Nephron (organoid): ENCODE data around the gene CDCA3.
A peak's percentile ranks its signal among the peaks of the same experiment; 100 is the strongest.
"Not testable (repeated sequence)": the region's sequence is repeated elsewhere in the genome, so short reads cannot be mapped to it uniquely, and the experiment has no call there.

Experiments
- H3K27ac Mint-ChIP-seq, 3 experiments: 2 replicates each; pipeline ENCODE4 v1.8.0; 2020; ENCODE audit warnings: mixed read lengths in 3 of 3, mild to moderate bottlenecking in 2 of 3, moderate library complexity in 1 of 3
- H3K27me3 Mint-ChIP-seq: 2 replicates; pipeline ENCODE4 v1.8.0; 2021; ENCODE audit warnings: low read depth, mild to moderate bottlenecking, moderate library complexity, mixed read lengths
- H3K36me3 Mint-ChIP-seq: 2 replicates; pipeline ENCODE4 v1.8.0; 2020; ENCODE audit warnings: low read depth, mixed read lengths
- H3K4me1 Mint-ChIP-seq: 2 replicates; pipeline ENCODE4 v1.8.0; 2020; ENCODE audit warnings: mixed read lengths
- H3K4me3 Mint-ChIP-seq, 3 experiments: 2 replicates each; pipeline ENCODE4 v1.8.0; 2020; ENCODE audit warnings: mild to moderate bottlenecking in 3 of 3, mixed read lengths in 3 of 3, moderate library complexity in 2 of 3
- H3K9me3 Mint-ChIP-seq: 2 replicates; pipeline ENCODE4 v1.8.0; 2020; ENCODE audit warnings: mixed read lengths
- TF ChIP-seq, protein P1 (sequence below), 3 experiments: fragments of 200-600 bp; sonication (generic); IDR thresholded peaks; one replicate each; pipeline ENCODE4 v1.5.0; 2021; ENCODE audit warnings: antibody characterized with exemption in 3 of 3; ENCODE audit not compliant: unreplicated experiment in 3 of 3

The CDCA3 gene

DNA sequence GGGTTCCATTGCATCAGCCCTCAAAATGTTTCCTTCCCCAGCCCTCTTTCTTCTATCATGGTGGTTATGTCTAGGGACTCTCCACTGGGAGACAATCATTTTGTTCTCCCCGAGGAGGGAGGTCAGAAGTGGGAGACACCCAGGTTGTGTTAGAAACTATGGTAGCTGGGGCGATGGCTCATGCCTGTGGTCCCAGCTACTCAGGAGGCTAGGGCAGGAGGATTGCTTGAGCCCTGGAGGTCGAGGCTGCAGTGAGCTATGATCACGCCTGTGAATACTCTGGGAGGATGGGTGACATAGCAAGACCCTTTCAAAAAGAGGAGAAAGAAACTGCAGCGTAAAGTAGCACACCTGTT is 40.5 kb upstream of the CDCA3 start:
- TF ChIP-seq, protein P1, sequence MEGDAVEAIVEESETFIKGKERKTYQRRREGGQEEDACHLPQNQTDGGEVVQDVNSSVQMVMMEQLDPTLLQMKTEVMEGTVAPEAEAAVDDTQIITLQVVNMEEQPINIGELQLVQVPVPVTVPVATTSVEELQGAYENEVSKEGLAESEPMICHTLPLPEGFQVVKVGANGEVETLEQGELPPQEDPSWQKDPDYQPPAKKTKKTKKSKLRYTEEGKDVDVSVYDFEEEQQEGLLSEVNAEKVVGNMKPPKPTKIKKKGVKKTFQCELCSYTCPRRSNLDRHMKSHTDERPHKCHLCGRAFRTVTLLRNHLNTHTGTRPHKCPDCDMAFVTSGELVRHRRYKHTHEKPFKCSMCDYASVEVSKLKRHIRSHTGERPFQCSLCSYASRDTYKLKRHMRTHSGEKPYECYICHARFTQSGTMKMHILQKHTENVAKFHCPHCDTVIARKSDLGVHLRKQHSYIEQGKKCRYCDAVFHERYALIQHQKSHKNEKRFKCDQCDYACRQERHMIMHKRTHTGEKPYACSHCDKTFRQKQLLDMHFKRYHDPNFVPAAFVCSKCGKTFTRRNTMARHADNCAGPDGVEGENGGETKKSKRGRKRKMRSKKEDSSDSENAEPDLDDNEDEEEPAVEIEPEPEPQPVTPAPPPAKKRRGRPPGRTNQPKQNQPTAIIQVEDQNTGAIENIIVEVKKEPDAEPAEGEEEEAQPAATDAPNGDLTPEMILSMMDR (IDR thresholded peaks at IDR 0.05; ENCODE audit: unreplicated experiment in 3 of 3), result no peak
- Mint-ChIP-seq H3K27me3 (peaks cover 4% of the 10 kb centered on the region), H3K36me3 (no peaks in the 10 kb centered on the region), H3K27ac (peak overlapping the region; percentile 98 to 99 (median 99)), H3K4me1 (peaks cover 5% of the 10 kb centered on the region), H3K9me3 (no peaks in the 10 kb centered on the region), H3K4me3 (peak overlapping the region; percentile 81 to 89 (median 88))

DNA sequence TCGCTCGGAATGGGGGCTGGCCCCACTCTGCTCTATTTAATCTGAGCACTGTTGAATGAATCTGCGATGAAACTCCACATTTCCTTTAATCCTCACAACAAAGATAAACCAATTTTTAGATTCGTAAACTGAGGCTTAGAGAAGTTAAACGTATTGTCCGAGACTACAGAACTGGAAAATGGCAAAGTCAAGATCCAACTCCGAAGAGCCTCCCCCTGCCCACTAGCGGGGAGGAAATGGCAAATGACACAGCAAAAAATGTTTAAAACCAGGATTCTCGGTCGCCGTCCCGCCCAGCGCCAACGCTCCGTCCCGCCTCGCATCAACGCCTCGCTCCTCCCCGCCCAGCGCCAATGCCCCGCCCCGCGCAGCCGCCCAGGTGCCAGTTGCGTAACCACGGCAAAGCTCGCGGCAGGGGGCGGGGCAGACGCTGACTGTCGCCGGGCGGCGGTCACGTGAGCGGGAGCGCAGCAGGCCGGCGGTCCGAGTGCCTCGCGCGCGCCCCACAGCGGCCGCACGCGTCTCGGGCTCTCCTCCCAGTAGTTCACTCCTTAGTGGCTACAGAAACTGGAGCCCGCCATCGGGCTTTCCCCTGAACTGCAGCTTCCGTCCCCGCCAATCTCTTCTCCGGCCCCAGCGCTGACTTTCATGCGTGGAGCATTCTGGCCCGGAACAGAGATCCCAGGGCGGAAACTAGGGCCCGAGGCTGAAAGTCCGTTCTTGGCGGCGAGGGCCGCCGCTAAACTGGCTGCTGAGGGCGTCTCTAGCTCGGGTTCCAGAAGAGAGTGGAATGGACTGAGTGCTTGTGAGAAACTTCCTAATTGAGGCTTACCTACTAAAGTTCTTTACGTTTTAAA is 39.9 kb upstream of the CDCA3 start:
- Mint-ChIP-seq H3K4me1 (peaks cover 9% of the 10 kb centered on the region), H3K27ac (peak overlapping the region; percentile 98 to 99 (median 99)), H3K4me3 (peak overlapping the region; percentile 81 to 89 (median 88)), H3K36me3 (no peaks in the 10 kb centered on the region), H3K9me3 (no peaks in the 10 kb centered on the region), H3K27me3 (peaks cover 4% of the 10 kb centered on the region)
- TF ChIP-seq, protein P1 (IDR thresholded peaks at IDR 0.05; ENCODE audit: unreplicated experiment in 3 of 3), result peak; percentile 93 to 95 (median 94)

DNA sequence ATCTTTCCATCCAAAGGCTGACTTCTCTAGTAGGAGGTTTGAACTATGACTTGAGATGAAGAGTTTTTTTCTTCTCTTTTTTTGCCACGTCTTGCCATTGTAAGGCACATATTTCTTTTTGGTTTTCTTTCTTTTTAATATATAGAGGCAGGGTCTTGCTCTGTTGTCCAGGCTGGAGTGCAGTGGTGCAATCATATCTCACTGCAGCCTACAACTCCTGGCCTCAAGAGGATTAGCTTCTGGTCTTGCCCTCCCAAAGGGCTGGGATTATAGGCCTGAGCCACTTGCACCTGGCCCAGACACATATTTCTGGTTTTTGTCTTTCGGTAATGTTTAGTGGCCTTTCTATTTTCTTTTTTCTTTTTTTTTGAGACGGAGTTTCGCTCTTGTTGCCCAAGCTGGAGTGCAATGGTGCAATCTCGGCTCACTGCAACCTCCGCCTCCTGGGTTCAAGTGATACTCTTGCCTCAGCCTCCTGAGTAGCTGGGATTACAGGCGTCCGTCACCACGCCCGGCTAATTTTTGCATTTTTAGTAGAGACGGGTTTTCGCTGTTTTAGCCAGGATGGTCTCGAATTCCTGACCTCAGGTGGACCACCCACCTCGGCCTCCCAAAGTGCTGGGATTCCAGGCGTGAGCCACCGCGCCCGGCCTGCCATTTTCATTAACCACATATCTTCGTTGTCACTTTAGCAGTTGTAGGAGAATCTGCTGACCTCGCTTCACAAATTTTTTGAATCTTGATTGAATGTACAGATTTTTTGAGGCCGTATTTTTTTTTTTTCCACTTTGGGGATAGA is 38.9 kb upstream of the CDCA3 start:
- Mint-ChIP-seq H3K27ac (peak overlapping the region; percentile 98 to 99 (median 99)), H3K4me1 (peaks cover 11% of the 10 kb centered on the region), H3K4me3 (peak overlapping the region; percentile 81 to 89 (median 88))
- H3K27me3 Mint-ChIP-seq, H3K36me3 Mint-ChIP-seq, H3K9me3 Mint-ChIP-seq: not testable (repeated sequence)

DNA sequence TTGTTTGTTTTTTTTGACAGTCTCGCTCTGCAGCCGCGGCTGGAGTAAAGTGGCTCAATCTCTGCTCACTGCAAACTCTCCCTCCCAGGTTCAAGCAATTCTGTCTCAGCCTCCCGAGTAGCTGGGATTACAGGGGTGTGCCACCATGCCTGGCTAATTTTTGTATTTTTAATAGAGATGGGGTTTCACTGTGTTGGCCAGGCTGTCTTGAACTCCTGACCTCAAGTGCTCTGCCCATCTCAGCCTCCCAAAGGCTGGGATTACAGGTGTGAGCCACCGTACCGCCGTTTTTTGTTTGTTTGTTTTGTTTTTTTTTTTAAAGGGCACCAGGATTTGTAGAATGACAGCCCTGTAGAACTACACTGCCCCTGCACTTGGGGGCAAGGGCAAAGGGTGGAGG is 37.7 kb upstream of the CDCA3 start:
- peaks cover 13% of the 10 kb centered on the region for H3K4me1 Mint-ChIP-seq
- not testable (repeated sequence) for H3K9me3 Mint-ChIP-seq, H3K27me3 Mint-ChIP-seq, H3K4me3 Mint-ChIP-seq, H3K36me3 Mint-ChIP-seq
- peak overlapping the region in 2 of 3 experiments; percentile 63 to 75 for H3K27ac Mint-ChIP-seq

DNA sequence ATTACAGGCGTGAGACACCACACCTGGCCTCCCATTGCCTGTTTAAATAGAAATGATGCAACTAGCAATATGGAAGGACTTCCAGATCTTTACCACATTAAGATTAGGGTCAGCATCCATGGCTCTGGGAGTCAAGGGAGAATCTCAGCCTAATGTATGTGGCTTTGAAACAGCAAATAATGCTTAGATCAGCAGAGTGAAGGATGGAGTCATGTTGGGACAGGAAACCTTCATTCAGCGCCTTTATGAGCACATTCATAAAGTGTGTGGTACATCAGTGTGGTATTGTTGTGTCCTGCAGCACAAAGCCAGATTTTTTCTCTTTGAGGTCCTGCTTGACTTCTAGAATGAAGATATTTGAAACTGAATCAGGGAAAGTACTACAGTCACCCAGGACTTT is 37.3 kb upstream of the CDCA3 start:
- TF ChIP-seq, protein P1 (IDR thresholded peaks at IDR 0.05; ENCODE audit: unreplicated experiment in 3 of 3), result no peak
- Mint-ChIP-seq H3K27me3 (peaks cover 4% of the 10 kb centered on the region), H3K4me1 (peaks cover 13% of the 10 kb centered on the region), H3K27ac (peak overlapping the region; percentile 58 to 75 (median 63)), H3K4me3 (peak overlapping the region; percentile 17 to 45 (median 18)), H3K36me3 (peaks cover 7% of the 10 kb centered on the region), H3K9me3 (no peaks in the 10 kb centered on the region)

DNA sequence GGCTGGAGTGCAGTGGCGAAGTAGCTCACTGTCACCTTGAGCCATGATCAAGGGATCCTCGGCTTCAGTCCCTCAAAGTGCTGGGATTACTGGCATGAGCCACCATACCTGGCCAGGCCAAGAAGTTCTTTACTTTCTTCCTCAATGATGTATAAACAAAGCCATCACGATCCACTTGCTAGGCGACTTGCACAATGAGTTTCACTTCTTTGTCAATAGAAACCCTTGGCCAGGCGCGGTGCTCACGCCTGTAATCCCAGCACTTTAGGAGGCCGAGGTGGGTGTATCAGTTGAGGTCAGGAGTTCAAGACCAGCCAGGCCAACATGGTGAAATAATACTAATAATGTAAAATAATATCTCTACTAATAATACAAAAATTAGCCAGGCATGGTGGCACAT is 36.4 kb upstream of the CDCA3 start:
- TF ChIP-seq, protein P1 (IDR thresholded peaks at IDR 0.05; ENCODE audit: unreplicated experiment in 3 of 3), result no peak
- H3K4me1 Mint-ChIP-seq, result peaks cover 13% of the 10 kb centered on the region
- peaks cover 4% of the 10 kb centered on the region for H3K27me3 Mint-ChIP-seq
- no peaks in the 10 kb centered on the region for H3K9me3 Mint-ChIP-seq
- peak overlapping the region in 1 of 3 experiments; percentile 99 for H3K27ac Mint-ChIP-seq
- peaks cover 7% of the 10 kb centered on the region for H3K36me3 Mint-ChIP-seq
- H3K4me3 Mint-ChIP-seq, result no peak overlapping the region

DNA sequence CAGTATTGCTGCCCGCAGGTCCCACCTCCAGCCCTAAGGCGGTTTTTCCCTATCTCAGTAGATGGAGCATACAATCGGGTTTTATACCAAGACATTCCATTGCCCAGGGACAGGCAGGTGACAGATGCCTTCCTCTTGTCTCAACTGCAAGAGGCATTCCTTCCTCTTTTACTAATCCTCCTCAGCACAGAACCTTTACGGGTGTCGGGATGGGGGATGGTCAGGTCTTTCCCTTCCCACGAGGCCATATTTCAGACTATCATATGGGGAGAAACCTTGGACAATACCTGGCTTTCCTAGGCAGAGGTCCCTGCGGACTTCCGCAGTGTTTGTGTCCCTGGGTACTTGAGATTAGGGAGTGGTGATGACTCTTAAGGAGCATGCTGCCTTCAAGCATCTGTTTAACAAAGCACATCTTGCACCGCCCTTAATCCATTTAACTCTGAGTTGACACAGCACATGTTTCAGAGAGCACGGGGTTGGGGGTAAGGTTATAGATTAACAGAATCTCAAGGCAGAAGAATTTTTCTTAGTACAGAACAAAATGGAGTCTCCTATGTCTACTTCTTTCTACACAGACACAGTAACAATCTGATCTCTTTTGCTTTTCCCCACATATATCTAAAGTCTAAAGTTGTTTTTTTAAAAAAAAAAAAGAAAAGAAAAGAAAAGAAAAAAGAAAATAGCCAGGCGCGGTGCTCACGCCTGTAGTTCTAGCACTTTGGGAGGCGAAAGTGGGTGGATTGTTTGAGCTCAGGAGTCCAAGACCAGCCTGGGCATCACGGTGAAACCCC is 35.3 kb upstream of the CDCA3 start:
- Mint-ChIP-seq H3K27ac (peak overlapping the region; percentile 70 to 99 (median 93)), H3K4me3 (peak overlapping the region in 2 of 3 experiments; percentile 32 to 61), H3K4me1 (peaks cover 13% of the 10 kb centered on the region)
- not testable (repeated sequence) for H3K36me3 Mint-ChIP-seq, H3K9me3 Mint-ChIP-seq, H3K27me3 Mint-ChIP-seq
